ENCODE measurements around the gene RBBP4.
A peak's percentile ranks its signal among the peaks of the same experiment; 100 is the strongest.

RBBP4 gene

GRCh38 chr1:32647308-32648134 lies 3.5 kb upstream of the RBBP4 start (continued):
- TF ChIP-seq MZF1 (tag by site-specific recombination; IDR thresholded peaks at IDR 0.05; ENCODE audit: borderline replicate concordance) (peak; percentile 26; the same call in 1 of the 2 replicates), ZIC2 (tag by site-specific recombination; IDR thresholded peaks at IDR 0.05) (peak; percentile 92)

GRCh38 chr1:32650248-32650751 lies 708 bp upstream of the RBBP4 start, which contains the start of gene ZBTB8OS:
Gene ZBTB8OS (minus strand): TSS chr1:32650550. CDS start chr1:32650529, 21 bp downstream.
- Histone ChIP-seq H3K27ac (ENCODE audit: extremely low read depth, low read depth, low read length) (peak within 1 kb of the TSS; percentile 86), H3K36me3 (ENCODE audit: control insufficient read depth in 2 of 2, insufficient read depth in 1 of 2, low read length in 2 of 2) (peaks cover 20 to 45% of the 10 kb centered on the region in 2 experiments; a peak in 2 of 3 replicates), H3K4me3 (ENCODE audit: low read depth, low read length) (peak within 1 kb of the TSS; percentile 94), H3K9me3 (ENCODE audit: control insufficient read depth, insufficient read depth, low read depth, low read length) (no peaks in the 10 kb centered on the region), H3K4me1 (ENCODE audit: control insufficient read depth, insufficient read depth, low read length) (no peaks in the 10 kb centered on the region)
- ChIA-PET CTCF (interaction anchor here (0.6 to 1.2 kb wide), 4 partner anchors 20 to 580 kb away, joined by 3 to 4 read pairs (median 3); no protein-coding TSS in a partner anchor), POLR2A (interaction anchor here (0.6 to 2.1 kb wide), 18 partner anchors 9 to 1543 kb away, joined by 3 to 9 read pairs (median 4); partner anchors contain the start of genes BSDC1, MARCKSL1 and SYNC)
- TF ChIP-seq GLIS2 (tag by site-specific recombination; IDR thresholded peaks at IDR 0.05) (no peak), IKZF3 (tag by site-specific recombination; IDR thresholded peaks at IDR 0.05) (peak; percentile 66), MZF1 (tag by site-specific recombination; IDR thresholded peaks at IDR 0.05; ENCODE audit: borderline replicate concordance) (0 out of 2 replicates have a peak, but pooled peaks have one; percentile 27), SP7 (tag by site-specific recombination; IDR thresholded peaks at IDR 0.05) (peak; percentile 8; the same call in 1 of the 2 replicates), ZNF76 (tag by site-specific recombination; IDR thresholded peaks at IDR 0.05; ENCODE audit: borderline replicate concordance, low read depth) (peak; percentile 80), ZNF660 (tag by site-specific recombination; IDR thresholded peaks at IDR 0.05) (0 out of 2 replicates have a peak, but pooled peaks have one; percentile 25), ZNF518A (tag by site-specific recombination; conservative IDR thresholded peaks at IDR 0.05; ENCODE audit: low read depth) (peak; percentile 58; the same call in 1 of the 2 replicates), ZNF629 (tag by site-specific recombination; IDR thresholded peaks at IDR 0.05) (peak; percentile 36), ZNF692 (tag by site-specific recombination; IDR thresholded peaks at IDR 0.05) (no peak; the same call in 1 of the 2 replicates), ZNF398 (tag by site-specific recombination; IDR thresholded peaks at IDR 0.05) (no peak), ZBTB11 (tag by site-specific recombination; conservative IDR thresholded peaks at IDR 0.05; ENCODE audit: low read depth) (peak; percentile 96), ZBTB20 (tag by site-specific recombination; IDR thresholded peaks at IDR 0.05) (peak; percentile 31; the same call in 1 of the 2 replicates), ZNF776 (tag by site-specific recombination; IDR thresholded peaks at IDR 0.05; ENCODE audit: borderline replicate concordance) (no peak), ZNF2 (tag by site-specific recombination; IDR thresholded peaks at IDR 0.05) (peak; percentile 13; the same call in 1 of the 2 replicates), ZNF335 (tag by site-specific recombination; conservative IDR thresholded peaks at IDR 0.05) (peak; percentile 94), ZSCAN16 (tag by site-specific recombination; IDR thresholded peaks at IDR 0.05) (no peak), CTCF (tag by site-specific recombination; IDR thresholded peaks at IDR 0.05) (no peak)

Data from HEK293 (cell line).